Measurements from ENCODE around the gene GALNT4.

- TF ChIP-seq CTCF (conservative IDR thresholded peaks at IDR 0.05 in 1 of 2, IDR thresholded peaks at IDR 0.05 in 1 of 2; ENCODE audit: low read depth in 1 of 2, low read length in 2 of 2) (no peak), EZH2 (IDR thresholded peaks at IDR 0.05; ENCODE audit: low read length, missing control alignments) (no peak)
Measured at GRCh38 chr12:89513544-89513943, 11.1 kb downstream of the GALNT4 start.
